ENCODE data around the gene CSTPP1.

GRCh38 chr11:47177846-47178245 lies 241.3 kb downstream of the CSTPP1 start:
- TF ChIP-seq CTCF (IDR thresholded peaks at IDR 0.05) (no peak), POLR2A (IDR thresholded peaks at IDR 0.05) (no peak)
